ENCODE measurements around the gene NEO1.

DNA sequence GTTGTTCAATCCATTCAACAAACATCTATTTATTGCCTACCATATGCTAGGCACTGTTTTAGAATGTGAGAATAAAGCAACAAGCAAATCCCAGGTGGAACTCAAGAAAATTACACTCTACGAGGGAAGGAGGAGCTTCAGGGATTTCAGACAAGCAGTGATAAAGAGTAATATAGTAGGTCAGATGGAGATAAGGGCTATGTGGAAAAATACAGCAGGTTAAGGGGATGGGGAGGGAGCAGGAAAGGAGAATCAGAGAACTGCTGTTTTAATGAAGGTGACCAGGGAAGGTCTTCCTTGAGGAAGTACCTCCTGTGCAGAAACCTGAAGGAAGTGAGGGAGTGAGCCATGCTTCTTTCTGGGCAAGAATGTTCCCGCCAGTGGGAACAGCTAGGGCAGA, 47.2 kb upstream of the NEO1 start:
- TF ChIP-seq EP300 (IDR thresholded peaks at IDR 0.05) = no peak
- TF ChIP-seq, protein P1, sequence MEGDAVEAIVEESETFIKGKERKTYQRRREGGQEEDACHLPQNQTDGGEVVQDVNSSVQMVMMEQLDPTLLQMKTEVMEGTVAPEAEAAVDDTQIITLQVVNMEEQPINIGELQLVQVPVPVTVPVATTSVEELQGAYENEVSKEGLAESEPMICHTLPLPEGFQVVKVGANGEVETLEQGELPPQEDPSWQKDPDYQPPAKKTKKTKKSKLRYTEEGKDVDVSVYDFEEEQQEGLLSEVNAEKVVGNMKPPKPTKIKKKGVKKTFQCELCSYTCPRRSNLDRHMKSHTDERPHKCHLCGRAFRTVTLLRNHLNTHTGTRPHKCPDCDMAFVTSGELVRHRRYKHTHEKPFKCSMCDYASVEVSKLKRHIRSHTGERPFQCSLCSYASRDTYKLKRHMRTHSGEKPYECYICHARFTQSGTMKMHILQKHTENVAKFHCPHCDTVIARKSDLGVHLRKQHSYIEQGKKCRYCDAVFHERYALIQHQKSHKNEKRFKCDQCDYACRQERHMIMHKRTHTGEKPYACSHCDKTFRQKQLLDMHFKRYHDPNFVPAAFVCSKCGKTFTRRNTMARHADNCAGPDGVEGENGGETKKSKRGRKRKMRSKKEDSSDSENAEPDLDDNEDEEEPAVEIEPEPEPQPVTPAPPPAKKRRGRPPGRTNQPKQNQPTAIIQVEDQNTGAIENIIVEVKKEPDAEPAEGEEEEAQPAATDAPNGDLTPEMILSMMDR (IDR thresholded peaks at IDR 0.05) = no peak
